Activated naive CD4-positive, alpha-beta T cell treated with anti-CD3 and anti-CD28 coated beads, Interleukin-2, amount 10 ng/mL, durations not matched to agents 7 days and 5 days (primary cell): ENCODE measurements around the gene SOCS2.

Experiments used
- CTCF ChIA-PET: fragments of 350-600 bp; sonication (Branson Sonifier 250); formaldehyde crosslinking; loops from one replicate; lab custom pipeline; 2021; ENCODE audit warnings: antibody characterized with exemption; lab: Charles Lee
- DNase-seq: peaks from one replicate; pipeline ENCODE4 v3.0.0-alpha.2; 2020
- H3K27ac Mint-ChIP-seq: one replicate; pipeline ENCODE4 v1.8.0; 2021; ENCODE audit warnings: mild to moderate bottlenecking, moderate library complexity, mixed read lengths
- H3K27me3 Mint-ChIP-seq: one replicate; pipeline ENCODE4 v1.8.0; 2021; ENCODE audit warnings: mild to moderate bottlenecking, mixed read lengths
- H3K36me3 Mint-ChIP-seq: one replicate; pipeline ENCODE4 v1.8.0; 2021; ENCODE audit warnings: mixed read lengths
- H3K4me1 Mint-ChIP-seq: one replicate; pipeline ENCODE4 v1.8.0; 2021; ENCODE audit warnings: mixed read lengths
- H3K4me3 Mint-ChIP-seq: one replicate; pipeline ENCODE4 v1.8.0; 2021; ENCODE audit warnings: mild to moderate bottlenecking, moderate library complexity, mixed read lengths
- H3K9me3 Mint-ChIP-seq: one replicate; pipeline ENCODE4 v1.8.0; 2021; ENCODE audit warnings: mixed read lengths

Gene SOCS2, protein sequence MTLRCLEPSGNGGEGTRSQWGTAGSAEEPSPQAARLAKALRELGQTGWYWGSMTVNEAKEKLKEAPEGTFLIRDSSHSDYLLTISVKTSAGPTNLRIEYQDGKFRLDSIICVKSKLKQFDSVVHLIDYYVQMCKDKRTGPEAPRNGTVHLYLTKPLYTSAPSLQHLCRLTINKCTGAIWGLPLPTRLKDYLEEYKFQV

DNA sequence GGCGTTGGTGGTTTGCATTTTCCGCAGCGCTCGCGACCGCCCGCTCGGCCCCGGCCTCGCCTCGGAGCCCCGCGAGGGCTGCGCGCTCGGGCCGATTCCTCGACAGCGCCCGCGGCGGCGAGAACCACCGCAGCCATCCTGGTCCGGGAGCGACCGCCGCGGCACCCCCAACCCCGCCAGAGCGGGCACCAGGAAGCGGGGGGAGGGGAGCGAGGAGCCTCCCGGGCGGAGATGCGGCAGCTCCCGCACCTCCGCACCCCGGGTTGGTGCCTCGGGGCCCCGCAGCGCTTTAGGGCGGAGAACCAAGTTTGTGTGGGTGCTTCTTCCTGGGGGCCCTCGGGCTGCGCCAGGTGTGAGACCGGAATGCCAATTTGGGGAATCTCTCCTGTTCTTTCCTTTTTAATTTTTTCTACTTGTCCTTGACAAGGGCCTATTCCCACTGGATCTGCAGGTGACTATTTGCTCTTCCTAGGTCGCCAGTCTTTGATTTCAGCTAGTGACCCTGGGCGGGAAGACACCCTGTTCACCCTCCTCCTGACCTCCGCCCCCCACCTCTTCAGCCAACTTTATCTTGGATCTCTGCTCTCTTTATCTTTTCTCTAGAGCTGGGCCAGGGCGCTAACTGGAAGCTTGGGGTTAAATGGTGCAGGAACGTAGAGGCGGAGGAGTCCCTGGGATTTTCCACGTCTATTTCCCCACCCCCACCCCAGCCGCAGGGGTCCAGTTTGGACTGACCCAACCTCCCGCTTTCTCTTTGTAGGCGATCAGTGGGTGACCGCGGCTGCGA, at the start of gene SOCS2:
Gene SOCS2, plus strand, starts transcription at position 751 of the 787 bp plus-strand sequence. CDS start 223 bp downstream, outside the sequence.
- Mint-ChIP-seq H3K9me3 (no peaks in the 10 kb centered on the region), H3K4me1 (peaks cover 57% of the 10 kb centered on the region), H3K27me3 (peaks cover 18% of the 10 kb centered on the region), H3K4me3 (peak within 1 kb of the TSS; percentile 91), H3K36me3 (peaks cover 55% of the 10 kb centered on the region), H3K27ac (peak within 1 kb of the TSS; percentile 90)
- peak; percentile 59 for DNase-seq
- CTCF ChIA-PET: interaction anchor here (0.7 to 9.4 kb wide), 7 partner anchors 67 to 529 kb away, joined by 3 to 114 read pairs (median 4); no protein-coding TSS in a partner anchor

DNA sequence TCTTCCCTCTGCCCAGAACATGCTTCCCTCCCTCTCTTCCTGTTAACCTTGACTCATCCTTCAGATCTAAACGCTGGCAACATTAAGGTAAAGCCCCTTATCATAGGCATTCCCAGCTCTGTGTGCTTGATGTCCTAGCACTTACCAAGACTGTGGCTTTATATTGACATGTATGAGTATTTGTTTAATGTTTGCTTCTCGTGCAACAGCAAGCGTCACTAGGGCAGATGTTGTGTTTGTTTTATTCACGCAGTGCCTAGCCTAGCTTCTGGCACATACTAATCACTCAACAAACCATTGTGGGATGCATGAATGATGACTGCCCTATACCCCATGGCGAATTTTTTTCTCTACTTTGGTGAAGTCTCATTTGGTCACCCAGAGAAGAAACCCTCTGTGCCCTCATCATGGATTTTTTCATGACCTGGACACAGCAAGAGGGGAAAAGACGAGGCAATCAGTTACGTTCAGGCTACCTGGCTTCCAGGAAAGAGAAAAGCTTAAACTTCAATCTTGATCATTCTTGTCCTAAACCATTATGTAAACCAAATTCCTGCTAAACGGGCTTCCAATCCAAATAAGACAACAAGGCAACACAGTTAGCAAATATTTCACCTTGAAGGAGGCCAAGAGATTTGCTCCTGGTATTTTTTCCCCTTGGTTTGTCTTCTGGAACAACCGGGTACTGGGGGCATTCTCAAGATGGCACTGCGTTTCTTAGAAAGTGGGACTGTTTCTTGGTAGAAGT, 47.9 kb upstream of the SOCS2 start:
- Mint-ChIP-seq H3K27me3 (peaks cover 25% of the 10 kb centered on the region), H3K36me3 (no peaks in the 10 kb centered on the region), H3K9me3 (peaks cover 1% of the 10 kb centered on the region), H3K27ac (no peak overlapping the region), H3K4me1 (peaks cover 22% of the 10 kb centered on the region), H3K4me3 (no peak overlapping the region)
- DNase-seq: no peak
- CTCF ChIA-PET: interaction anchor here (0.6 to 1.6 kb wide), 6 partner anchors 42 to 578 kb away, joined by 3 to 4 read pairs (median 3); no protein-coding TSS in a partner anchor

DNA sequence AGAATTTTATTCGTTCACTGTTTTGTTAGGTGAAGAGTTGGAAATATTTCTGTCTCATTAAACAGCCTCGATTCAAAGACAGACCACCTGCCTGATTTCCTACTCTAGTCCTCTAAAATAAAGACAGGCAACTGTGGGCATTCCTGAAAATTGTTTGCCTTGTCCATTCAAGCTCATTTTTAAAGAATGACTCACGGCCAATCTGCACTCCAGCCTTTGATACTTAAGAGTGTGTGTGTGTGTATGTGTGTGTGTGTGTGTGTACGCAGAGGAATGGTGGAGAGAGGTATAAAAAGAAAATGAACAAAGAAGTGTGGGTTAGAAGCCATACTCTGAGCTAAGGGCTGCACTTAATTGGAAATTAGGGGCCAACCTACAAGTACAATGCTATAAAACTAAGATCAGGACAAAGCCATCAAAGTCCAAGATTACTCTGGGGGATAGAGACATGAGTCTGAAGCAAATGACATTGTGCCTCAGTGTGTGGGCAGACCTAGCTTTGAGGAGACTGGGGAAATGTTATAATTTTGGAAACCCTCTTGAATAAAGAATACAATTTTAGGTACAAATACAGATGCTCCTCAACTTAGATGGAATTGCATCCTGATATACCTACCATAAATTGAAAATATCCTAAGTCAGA, 45.6 kb upstream of the SOCS2 start:
- no peaks in the 10 kb centered on the region for H3K36me3 Mint-ChIP-seq
- H3K27me3 Mint-ChIP-seq: peaks cover 17% of the 10 kb centered on the region
- no peak overlapping the region for H3K4me3 Mint-ChIP-seq
- H3K4me1 Mint-ChIP-seq: peaks cover 42% of the 10 kb centered on the region
- peaks cover 4% of the 10 kb centered on the region for H3K9me3 Mint-ChIP-seq
- H3K27ac Mint-ChIP-seq: no peak overlapping the region
- CTCF ChIA-PET: interaction anchor here (0.6 to 2.2 kb wide), 6 partner anchors 10 to 574 kb away, joined by 3 to 11 read pairs (median 4); partner anchors contain the start of gene CRADD
- no peak for DNase-seq

DNA sequence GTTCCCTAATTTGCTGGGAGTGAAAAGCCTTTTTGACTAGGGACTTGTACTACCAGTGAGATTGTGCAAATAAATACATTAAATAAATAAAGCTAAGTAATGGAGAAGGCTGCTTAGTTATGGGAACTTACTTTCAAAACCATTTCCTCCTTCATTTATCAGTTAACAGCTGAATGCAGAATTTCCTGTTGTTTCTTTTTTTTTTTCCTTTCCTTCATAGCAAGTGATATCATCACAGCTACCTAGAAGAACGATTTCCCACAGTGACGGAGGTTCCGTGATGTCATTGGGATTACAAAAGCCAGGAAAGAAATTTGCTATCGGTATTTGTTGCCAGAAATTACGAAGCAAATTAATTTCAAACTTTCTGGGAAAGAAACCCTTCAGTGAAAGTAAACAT, 42.1 kb upstream of the SOCS2 start:
- CTCF ChIA-PET: interaction anchor here (0.6 to 1.4 kb wide), 2 partner anchors 572 to 607 kb away, joined by 3 to 8 read pairs; no protein-coding TSS in a partner anchor
- peak; percentile 35 for DNase-seq
- no peaks in the 10 kb centered on the region for H3K36me3 Mint-ChIP-seq
- peak overlapping the region; percentile 66 for H3K27ac Mint-ChIP-seq
- H3K4me3 Mint-ChIP-seq: no peak overlapping the region
- H3K4me1 Mint-ChIP-seq: peaks cover 33% of the 10 kb centered on the region
- H3K9me3 Mint-ChIP-seq: peaks cover 8% of the 10 kb centered on the region
- peaks cover 4% of the 10 kb centered on the region for H3K27me3 Mint-ChIP-seq

DNA sequence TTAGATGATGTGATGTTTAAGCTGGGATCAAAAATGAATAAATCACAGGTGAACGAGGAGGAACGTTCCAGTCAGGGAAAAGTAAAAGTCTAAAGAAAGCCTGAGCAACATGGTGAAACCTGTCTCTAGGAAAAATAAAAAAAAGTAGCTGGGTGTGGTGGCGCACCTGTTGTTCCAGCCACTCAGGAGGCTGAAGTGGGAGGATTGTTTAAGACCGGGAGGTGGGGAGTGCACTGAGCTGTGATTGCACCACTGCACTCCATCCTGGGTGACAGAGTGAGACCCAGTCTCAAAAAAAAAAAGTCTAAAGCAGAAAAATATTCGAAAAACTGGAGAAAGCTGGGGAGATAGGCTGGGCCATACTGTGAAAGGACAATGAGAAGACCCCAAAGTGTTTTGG, 39.2 kb upstream of the SOCS2 start:
- CTCF ChIA-PET: no interaction called here
- DNase-seq: no peak
- Mint-ChIP-seq H3K36me3 (peaks cover 7% of the 10 kb centered on the region), H3K27ac (no peak overlapping the region), H3K4me1 (peaks cover 48% of the 10 kb centered on the region), H3K4me3 (no peak overlapping the region), H3K9me3 (peaks cover 8% of the 10 kb centered on the region), H3K27me3 (no peaks in the 10 kb centered on the region)

DNA sequence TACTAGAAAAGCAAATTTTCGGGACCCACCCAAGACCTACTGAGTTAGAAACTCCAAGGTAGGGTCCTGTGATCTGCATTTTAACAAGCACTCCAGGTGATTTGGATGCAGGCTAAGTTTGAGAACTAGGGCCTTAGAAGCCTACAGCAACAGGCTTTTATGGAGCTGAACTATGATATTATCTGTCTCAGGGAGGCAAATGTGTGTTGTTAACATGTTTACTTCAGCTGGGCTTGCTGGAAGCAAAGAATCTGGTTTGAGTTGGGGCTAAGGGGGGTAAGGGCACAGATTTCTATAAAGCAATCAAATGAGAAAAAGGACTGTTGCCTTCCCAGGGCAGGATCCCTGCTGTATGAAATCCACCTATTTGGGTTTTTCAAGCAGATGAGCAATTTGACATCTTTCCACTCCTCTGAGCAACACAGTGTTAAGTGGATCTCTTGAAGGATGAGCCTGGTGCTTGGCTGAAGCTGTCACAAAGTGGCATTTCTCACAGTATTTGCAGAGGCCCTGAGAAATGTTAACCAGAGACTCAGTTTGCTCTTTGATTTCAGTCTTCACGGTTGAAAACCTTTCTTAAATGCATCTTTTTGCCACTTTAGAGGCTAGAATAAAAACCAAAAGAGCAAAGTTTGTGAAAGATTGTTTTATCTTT, 36.2 kb upstream of the SOCS2 start:
- Mint-ChIP-seq H3K4me3 (no peak overlapping the region), H3K9me3 (peaks cover 9% of the 10 kb centered on the region), H3K36me3 (peaks cover 34% of the 10 kb centered on the region), H3K4me1 (peaks cover 55% of the 10 kb centered on the region), H3K27me3 (no peaks in the 10 kb centered on the region), H3K27ac (peak overlapping the region; percentile 77)
- CTCF ChIA-PET: interaction anchor here (0.6 to 1.0 kb wide), 2 partner anchors 10 to 34 kb away, joined by 3 to 5 read pairs; no protein-coding TSS in a partner anchor
- no peak for DNase-seq

DNA sequence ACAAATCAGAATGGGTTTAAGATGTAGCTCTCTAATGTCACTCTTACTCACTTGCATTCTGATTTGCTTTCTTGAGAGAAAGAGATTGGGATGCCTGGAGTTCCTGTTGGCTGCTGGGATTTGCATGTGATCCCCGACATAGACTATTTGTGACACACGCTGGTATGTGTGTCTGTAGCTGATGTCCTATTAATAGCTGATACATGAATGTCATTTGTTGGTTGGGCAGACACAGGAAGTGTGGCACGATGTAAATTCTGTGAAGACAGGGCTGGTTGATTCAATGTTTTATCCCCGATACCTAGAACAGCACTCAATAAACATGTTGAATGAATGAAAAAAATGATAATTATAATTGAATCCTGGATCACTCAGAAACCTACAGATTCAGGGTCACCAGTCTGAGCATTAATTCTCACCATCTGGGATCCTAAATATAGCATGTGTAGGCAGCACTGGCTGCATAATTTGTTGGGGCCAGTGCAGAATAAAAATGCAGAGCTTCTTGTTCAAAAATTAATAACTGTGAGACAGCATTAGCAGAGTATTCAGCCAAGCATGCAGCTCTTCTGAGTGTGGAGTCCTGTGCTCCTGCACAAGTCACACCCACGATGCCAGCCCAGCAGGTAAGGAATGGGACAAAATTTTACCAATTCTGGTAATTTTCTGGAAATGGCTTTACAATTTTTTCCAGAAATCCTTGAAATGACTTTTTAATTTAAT, 35.5 kb upstream of the SOCS2 start:
- Mint-ChIP-seq H3K27me3 (no peaks in the 10 kb centered on the region), H3K4me1 (peaks cover 58% of the 10 kb centered on the region), H3K36me3 (peaks cover 38% of the 10 kb centered on the region), H3K27ac (peak overlapping the region; percentile 77), H3K9me3 (peaks cover 9% of the 10 kb centered on the region), H3K4me3 (no peak overlapping the region)
- peak; percentile 26 for DNase-seq
- CTCF ChIA-PET: interaction anchor here (0.6 to 1.0 kb wide), 3 partner anchors 11 to 565 kb away, joined by 3 to 5 read pairs (median 5); no protein-coding TSS in a partner anchor

DNA sequence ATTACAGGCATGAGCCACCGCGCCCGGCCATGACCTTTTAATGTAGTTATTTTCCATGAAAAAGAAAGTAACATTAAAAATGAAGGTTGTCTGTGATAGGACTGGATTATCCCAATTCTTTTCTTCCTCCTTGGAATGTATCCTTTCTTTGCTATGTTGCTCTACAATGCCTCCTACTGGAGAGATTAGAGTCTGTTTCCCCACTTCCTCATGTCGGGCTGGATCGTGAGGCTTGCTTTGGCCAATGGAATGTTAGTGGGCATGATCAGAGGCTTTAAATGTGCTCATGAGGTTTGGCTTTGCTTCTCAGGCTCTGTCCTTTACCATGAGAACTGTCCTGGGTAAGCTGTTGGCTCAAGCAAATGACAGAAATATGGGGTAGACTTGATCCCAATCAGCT, 34.7 kb upstream of the SOCS2 start:
- H3K27ac Mint-ChIP-seq: no peak overlapping the region
- H3K9me3 Mint-ChIP-seq: peaks cover 9% of the 10 kb centered on the region
- peaks cover 44% of the 10 kb centered on the region for H3K36me3 Mint-ChIP-seq
- H3K4me1 Mint-ChIP-seq: peaks cover 67% of the 10 kb centered on the region
- CTCF ChIA-PET: interaction anchor here (1.1 kb wide), 1 partner anchor 30 kb away, joined by 3 read pairs; no protein-coding TSS in a partner anchor
- no peaks in the 10 kb centered on the region for H3K27me3 Mint-ChIP-seq
- no peak for DNase-seq
- H3K4me3 Mint-ChIP-seq: no peak overlapping the region

DNA sequence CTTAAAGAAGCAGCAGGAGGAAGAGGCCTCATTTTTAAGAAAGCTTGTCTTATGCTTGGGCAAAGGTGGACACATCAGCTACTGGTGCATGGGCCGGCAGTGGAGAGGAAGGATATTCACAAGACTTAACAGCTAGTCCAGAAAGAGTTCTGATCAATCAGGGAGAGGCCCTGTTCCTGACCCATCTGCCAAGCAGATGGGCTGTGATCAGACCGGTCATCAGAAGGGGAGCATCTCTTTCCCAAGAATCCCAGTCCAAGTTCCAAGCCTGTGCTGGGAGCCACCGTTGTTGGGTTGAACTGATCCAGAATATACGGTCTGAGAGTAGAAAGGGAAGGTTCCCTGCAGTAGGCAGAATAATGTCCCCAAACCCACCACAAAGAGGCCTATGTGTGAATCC, 32.7 kb upstream of the SOCS2 start:
- CTCF ChIA-PET: interaction anchor here (1.4 kb wide), 1 partner anchor 11 kb away, joined by 3 read pairs; no protein-coding TSS in a partner anchor
- H3K36me3 Mint-ChIP-seq: peaks cover 64% of the 10 kb centered on the region
- peak overlapping the region; percentile 95 for H3K27ac Mint-ChIP-seq
- DNase-seq: no peak
- H3K4me3 Mint-ChIP-seq: no peak overlapping the region
- H3K4me1 Mint-ChIP-seq: peaks cover 87% of the 10 kb centered on the region
- H3K27me3 Mint-ChIP-seq: no peaks in the 10 kb centered on the region
- H3K9me3 Mint-ChIP-seq: peaks cover 7% of the 10 kb centered on the region

DNA sequence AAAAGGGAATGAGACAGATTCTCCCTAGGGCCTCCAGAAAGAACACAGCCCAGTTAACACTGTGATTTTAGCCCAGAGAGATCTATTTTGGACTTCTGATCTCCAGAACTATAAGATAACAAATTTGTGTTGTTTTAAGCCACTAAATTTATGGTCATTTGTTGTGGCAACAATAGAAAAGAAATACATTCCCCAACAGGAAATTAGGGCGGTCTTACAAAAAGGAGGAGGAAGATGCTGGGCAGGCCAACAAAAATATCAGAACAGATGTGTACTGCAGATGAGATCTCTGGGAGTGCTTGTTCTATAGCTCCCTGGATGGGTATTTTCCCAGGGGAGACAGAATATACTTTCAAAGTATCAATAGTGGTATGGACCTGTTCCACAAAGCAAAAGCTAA, 32.0 kb upstream of the SOCS2 start:
- Mint-ChIP-seq H3K27me3 (no peaks in the 10 kb centered on the region), H3K9me3 (peaks cover 5% of the 10 kb centered on the region), H3K27ac (peak overlapping the region; percentile 95), H3K4me3 (no peak overlapping the region), H3K36me3 (peaks cover 69% of the 10 kb centered on the region), H3K4me1 (peaks cover 90% of the 10 kb centered on the region)
- CTCF ChIA-PET: interaction anchor here (1.1 to 1.3 kb wide), 2 partner anchors 29 to 561 kb away, joined by 4 read pairs; no protein-coding TSS in a partner anchor
- no peak for DNase-seq

DNA sequence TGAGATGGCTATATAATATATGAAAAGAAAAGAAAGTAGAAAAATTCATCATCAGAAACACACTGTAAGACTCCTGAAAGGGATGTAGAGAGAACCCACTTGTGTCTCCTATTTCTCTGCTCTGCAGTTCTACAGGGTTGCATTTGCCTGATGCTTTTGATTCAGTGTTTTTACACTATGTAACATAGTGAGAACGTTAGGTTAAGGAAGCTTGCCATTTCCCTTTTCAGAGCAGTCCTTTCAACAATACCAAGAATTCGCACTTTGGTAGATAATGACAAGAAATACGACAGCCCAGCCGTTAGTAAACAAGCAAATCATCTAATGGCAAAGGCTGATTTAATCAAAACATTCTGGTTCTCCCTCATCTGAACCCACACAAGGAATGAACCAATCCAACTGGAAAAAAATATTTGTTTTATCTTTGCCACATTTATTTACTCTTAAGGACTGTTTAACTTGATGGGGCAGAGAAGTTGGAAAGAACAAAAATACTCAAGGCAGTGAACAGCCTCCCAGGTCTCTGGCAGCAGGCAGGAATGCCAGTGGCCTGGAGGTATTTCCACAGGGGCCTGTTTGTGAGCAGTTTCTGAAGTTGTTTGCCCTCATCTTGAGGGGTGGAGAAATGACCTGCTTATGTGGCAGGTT, 30.8 kb upstream of the SOCS2 start:
- Mint-ChIP-seq H3K27me3 (no peaks in the 10 kb centered on the region), H3K4me1 (peaks cover 89% of the 10 kb centered on the region), H3K9me3 (peaks cover 5% of the 10 kb centered on the region), H3K27ac (peak overlapping the region; percentile 95), H3K36me3 (peaks cover 70% of the 10 kb centered on the region), H3K4me3 (peak overlapping the region; percentile 47)
- CTCF ChIA-PET: interaction anchor here (1.0 to 1.3 kb wide), 2 partner anchors 28 to 559 kb away, joined by 3 to 4 read pairs; no protein-coding TSS in a partner anchor
- DNase-seq: no peak

DNA sequence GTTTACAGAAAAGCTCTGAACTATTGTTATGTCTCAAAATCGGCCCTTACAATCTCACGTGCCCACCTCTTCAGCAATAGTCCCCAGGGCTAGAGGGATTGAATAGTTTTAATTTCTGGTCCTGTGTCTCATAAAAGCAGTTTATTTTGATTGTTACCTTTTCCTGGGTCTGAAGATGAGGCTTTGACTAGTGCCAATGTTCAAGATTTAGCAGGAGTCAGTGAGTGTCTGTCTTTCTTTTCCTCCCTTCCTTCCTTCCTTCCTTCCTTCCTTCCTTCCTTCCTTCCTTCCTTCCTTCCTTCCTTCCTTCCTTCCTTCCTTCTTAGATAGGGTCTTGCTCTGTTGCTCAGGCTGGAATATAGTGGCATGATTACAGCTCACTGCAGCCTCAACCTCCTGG, 24.7 kb upstream of the SOCS2 start:
- no peak for DNase-seq
- Mint-ChIP-seq H3K4me1 (peaks cover 41% of the 10 kb centered on the region), H3K9me3 (no peaks in the 10 kb centered on the region), H3K27me3 (no peaks in the 10 kb centered on the region), H3K36me3 (peaks cover 39% of the 10 kb centered on the region), H3K4me3 (no peak overlapping the region), H3K27ac (no peak overlapping the region)
- CTCF ChIA-PET: interaction anchor here (0.6 kb wide), 1 partner anchor 15 kb away, joined by 4 read pairs; no protein-coding TSS in a partner anchor
